Lower leg skin (tissue), 3 donors: ENCODE data around the gene COBL.

Experiments used
- POLR2A ChIP-seq, 2 donors: fragments of 450-650 bp; IDR thresholded peaks; one replicate each; pipeline ENCODE4 v1.6.1; 2016 to 2017; ENCODE audit warnings: antibody characterized with exemption in 2 of 2, mild to moderate bottlenecking in 1 of 2, moderate library complexity in 1 of 2
- TF ChIP-seq, protein P1 (sequence below), 3 donors: fragments of 450-650 bp; IDR thresholded peaks; one replicate each; pipeline ENCODE4 v1.5.1; 2016; ENCODE audit warnings: antibody characterized with exemption in 3 of 3, mild to moderate bottlenecking in 3 of 3, moderate library complexity in 2 of 3

DNA sequence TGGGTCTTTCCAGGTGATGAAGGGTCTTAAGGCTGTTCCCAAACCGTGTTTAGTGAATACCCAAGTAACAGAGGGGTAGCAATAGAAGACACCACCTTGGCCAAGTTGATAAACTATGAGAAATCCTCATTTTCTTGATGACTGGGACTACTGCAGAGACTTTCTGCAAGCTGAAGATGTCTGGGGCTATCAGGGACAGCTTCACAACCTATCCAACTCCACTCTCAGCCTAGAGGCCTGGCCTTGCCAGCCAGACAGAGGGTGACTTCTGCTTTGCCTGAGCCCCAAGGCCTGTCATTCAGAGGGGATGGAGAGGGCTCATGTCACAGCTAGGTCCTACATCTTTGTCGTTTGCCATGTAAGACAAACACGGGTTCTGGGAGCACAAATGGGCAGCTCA lies 278.0 kb downstream of the COBL start:
- TF ChIP-seq, protein P1, sequence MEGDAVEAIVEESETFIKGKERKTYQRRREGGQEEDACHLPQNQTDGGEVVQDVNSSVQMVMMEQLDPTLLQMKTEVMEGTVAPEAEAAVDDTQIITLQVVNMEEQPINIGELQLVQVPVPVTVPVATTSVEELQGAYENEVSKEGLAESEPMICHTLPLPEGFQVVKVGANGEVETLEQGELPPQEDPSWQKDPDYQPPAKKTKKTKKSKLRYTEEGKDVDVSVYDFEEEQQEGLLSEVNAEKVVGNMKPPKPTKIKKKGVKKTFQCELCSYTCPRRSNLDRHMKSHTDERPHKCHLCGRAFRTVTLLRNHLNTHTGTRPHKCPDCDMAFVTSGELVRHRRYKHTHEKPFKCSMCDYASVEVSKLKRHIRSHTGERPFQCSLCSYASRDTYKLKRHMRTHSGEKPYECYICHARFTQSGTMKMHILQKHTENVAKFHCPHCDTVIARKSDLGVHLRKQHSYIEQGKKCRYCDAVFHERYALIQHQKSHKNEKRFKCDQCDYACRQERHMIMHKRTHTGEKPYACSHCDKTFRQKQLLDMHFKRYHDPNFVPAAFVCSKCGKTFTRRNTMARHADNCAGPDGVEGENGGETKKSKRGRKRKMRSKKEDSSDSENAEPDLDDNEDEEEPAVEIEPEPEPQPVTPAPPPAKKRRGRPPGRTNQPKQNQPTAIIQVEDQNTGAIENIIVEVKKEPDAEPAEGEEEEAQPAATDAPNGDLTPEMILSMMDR (IDR thresholded peaks at IDR 0.05): no peak
- TF ChIP-seq POLR2A (IDR thresholded peaks at IDR 0.05): no peak
